Panc1 (cell line): ENCODE results near the gene NLRC5.

ENCODE experiments used
- CTCF ChIP-seq: fragments of 450-650 bp; IDR thresholded peaks from 2 replicates; pipeline ENCODE4 v1.5.1; 2017; ENCODE audit warnings: mild to moderate bottlenecking
- POLR2AphosphoS5 ChIP-seq: IDR thresholded peaks from 2 replicates; pipeline ENCODE4 v1.6.1; 2012; ENCODE audit warnings: mild to moderate bottlenecking, low read depth, low read length, moderate library complexity

GRCh38 chr16:56965149-56966092, 23.9 kb upstream of the NLRC5 start:
- TF ChIP-seq CTCF (no peak), POLR2AphosphoS5 (no peak)
